HG03442 (cell line): ENCODE data around the gene VPS37D.
A peak's percentile ranks its signal among the peaks of the same experiment; 100 is the strongest.
"Not testable (repeated sequence)": the region's sequence is repeated elsewhere in the genome, so short reads cannot be mapped to it uniquely, and the experiment has no call there.

Source experiments
- ATAC-seq: cut with Tn5 transposase; IDR thresholded peaks from one replicate; pipeline ENCODE4 v1.9.1; 2021; ENCODE audit warnings: mild to moderate bottlenecking, moderate library complexity; ENCODE audit not compliant: unreplicated experiment

Gene VPS37D

DNA sequence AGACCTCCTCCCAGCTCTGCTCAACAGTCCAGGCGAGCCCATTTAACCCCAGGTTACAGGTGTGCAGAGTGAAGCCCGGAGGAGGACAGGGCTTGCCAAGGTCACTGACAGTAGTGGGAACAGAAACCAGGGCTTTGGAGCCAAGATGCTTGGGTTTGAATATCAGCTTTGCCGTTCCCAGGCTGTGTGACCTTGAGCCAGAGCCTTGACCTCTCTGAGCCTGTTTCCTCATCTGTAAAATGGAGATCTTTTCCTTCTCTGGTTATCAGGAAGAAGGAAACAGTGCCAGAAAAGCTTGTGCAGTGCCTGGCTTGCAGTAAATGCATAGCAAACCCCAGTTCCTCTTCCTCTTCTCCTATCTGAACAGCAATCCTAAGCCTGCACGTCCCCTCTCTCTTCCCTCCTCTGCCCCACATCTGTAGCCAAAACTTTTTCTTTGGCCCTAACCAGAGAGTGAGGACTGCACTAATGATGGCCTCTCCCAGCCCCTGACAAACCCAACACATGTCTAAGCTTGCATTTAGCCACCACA lies 21.9 kb upstream of the VPS37D start:
- ATAC-seq, result no peak

DNA sequence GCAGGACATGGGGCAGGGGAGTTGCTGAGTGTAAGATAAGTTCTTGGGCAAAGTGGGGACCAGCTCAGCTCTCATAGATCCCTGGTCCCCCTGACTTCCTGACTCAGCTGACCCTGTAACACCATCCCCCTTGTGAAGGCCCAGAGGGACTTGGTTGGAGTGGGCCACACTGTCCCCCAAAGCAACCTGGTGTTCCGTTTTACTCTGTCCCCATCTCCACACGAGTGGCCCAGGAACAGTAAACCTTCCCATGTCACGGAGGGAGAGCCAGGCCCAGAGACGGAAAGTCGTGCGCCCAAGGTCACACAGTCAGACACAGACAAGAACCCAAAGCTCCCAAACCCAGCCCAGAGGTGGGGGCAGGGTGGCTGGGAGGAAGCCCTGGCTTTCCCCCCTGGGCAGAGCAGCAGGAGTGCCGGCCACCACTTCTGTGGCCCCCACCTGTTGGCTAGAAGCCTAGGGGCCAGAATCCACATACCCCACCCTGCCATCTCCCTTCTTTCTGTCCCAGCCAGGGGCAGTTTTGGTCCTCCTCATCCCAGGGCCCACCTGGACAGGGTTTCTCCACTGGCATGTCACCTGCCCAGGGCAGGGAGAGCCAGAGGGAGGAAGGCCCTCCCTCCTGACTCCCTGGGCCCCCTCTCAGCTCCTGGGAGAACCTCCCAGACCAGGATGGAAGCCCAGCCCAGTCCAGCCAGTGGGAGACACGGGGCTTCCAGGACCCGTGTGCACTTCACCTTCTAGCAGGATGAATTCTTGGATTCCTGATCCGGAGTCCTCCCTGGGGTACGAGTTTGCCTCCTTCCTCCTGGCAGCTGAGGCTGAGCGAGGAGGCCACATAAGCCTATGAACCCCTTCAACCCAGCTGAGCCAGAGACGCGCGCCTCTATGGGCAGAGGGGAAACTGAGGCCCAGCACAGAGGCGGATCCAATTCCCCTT lies 20.6 kb upstream of the VPS37D start:
- no peak for ATAC-seq

- ATAC-seq, result no peak
Measured at GRCh38 chr7:73647725-73648592, 19.7 kb upstream of the VPS37D start.

- ATAC-seq, result no peak
Measured at GRCh38 chr7:73648593-73649332, 18.9 kb upstream of the VPS37D start.

DNA sequence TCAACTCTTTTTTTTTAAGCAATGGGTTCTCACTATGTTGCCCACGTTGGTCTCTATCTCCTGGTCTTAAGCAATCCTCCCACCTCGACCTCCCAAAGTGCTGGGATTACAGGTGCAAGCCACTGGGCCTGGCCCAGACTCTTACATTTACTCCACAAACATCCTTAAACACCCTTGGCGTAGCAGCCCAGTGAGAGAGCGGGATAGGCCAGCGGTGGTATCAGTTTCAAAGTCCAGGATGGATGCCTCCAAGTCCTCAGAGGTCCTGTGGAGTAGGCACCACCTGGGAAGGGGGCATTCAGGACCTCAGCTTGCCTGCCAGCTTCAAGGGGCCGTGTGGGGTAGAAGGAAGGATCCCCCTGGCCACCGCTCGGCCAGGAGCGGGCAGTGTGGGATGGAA lies 18.1 kb upstream of the VPS37D start:
- ATAC-seq, result no peak

- ATAC-seq, result no peak
Measured at GRCh38 chr7:73650524-73650923, 17.1 kb upstream of the VPS37D start.

DNA sequence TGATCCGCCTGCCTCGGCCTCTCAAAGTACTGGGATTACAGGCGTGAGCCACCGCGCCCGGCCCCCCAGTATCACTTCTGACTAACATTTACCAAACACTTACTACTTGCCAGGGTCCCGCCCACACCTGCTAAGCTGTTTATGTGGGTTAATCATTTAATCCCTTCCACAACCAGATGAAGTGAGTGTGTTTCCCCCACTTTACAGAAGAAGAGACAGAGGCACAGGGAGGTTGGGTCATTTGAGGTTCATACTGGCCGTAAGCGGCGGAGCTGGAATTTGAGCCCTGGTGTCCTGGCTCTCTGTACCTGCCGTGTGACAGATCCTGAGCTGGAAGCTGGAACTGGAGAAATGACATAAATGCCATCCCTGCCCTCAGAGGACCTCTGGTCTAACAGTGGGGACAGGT lies 15.1 kb upstream of the VPS37D start:
- no peak for ATAC-seq

- not testable (repeated sequence) for ATAC-seq
Measured at GRCh38 chr7:73655309-73655708, 12.3 kb upstream of the VPS37D start.

GRCh38 chr7:73659983-73660382 lies 7.6 kb upstream of the VPS37D start:
- no peak for ATAC-seq

DNA sequence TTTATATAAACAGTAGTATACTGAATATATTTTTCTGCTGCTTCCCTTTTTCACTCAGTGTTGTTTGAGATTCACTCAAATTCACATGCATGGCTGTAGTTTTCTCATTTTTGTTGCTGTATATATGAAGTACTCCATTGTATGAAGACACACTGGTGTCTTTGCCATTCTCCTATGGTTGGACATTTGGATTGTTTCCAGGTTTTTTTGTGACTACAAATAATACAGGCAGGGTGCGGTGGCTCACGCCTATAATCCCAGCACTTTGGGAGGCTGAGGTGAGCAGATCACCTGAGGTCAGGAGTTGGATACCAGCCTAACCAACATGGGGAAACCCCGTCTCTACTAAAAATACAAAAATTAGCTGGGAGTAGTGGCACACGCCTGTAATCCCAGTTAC lies 7.0 kb upstream of the VPS37D start:
- ATAC-seq, result not testable (repeated sequence)

- ATAC-seq, result no peak
Measured at GRCh38 chr7:73663033-73663432, 4.6 kb upstream of the VPS37D start.

GRCh38 chr7:73668103-73668885 lies 663 bp downstream of the VPS37D start:
- peak; percentile 16 for ATAC-seq

DNA sequence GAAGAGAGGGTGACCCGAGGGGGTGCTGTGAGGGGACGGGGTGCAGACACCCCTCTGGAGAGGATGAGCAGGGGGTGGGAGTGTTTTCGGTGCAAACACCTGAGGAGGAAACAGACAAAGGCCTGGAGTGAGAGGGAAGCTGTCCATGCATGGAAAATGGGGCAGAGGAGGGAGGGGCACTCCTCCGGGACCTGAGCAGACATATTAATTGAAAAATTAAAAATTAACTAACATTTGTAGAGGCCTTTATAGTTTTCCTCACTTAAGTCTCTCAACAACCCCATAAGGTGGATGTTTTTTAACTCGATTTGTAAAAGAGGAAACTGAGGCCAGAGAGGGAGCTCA lies 1.2 kb downstream of the VPS37D start:
- no peak for ATAC-seq

GRCh38 chr7:73669288-73669701 lies 1.7 kb downstream of the VPS37D start:
- no peak for ATAC-seq

DNA sequence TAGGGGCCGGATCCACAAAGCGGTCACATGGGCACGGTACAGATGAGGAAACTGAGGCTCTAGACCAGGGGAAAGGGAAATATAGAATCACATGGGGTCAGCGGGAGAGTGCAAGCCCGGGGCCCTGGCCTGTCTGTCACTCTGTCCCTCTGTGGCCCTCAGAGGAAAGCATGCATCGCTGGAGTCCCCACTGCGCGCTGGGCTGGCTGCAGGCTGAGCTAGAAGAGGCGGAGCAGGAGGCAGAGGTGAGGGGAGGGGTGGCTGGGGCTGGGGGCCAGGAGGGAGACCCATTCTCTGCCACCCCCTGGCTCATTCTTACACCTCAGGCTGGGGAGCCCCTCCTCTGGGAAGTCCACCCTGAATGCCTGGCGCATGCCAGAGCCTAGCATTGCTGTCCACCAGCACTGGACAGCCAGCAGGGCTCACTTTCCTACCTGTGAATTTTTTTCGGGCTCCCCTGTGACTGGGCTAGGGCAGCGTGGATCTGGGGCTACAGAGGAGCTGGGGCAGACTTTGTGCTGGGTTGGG lies 2.3 kb downstream of the VPS37D start:
- no peak for ATAC-seq

DNA sequence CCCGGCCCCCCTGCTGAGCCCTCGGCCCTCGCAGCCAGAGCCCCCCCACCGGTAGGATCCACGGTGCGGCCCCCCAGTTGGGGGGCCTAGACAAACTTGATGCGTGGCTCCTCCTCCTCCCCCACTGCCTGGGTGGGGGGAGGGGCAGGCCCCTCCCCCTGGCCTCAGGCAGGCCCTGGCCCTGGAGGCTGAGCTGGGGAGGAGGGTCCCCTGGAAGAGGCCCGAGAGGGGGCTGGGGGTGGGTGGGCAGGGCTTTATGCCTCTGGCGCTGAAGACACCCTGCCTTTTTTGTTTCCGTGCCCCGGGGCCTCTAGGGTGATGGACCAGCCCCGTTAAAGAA lies 3.7 kb downstream of the VPS37D start:
- ATAC-seq, result no peak

- ATAC-seq, result no peak
Measured at GRCh38 chr7:73671857-73672445, 4.3 kb downstream of the VPS37D start.

DNA sequence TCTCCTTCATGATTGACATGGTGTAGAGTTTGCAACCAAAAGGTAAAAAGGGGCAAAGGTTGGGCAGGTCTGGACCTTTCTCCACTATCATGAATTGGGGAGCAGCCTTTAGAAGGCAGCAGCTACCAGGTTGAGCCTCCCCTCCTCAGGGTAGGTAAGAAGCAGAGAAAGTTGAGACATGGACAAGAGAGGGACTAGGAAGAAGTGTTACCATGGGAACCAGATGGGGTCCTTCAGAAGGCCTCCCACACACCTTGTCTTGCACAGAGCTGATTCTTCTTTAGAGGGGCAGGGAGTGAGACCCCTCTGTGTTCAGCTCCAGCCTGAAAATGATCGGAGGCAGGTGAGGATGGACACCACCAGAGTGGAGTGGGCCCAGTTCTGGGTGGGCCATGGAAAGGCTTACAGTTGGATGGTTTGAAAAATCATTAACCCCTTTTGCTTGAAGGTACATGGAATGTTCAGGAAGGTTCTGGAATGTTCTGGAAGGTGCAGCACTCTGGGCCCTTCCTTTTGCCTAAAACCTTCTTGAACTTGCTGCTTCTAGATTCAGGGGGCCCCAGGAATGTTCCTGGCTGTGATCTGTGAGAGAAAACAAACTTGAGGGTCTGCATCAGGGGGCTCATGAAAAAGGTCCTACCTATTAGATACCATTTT lies 7.0 kb downstream of the VPS37D start:
- no peak for ATAC-seq

- not testable (repeated sequence) for ATAC-seq
Measured at GRCh38 chr7:73676062-73676461, 8.4 kb downstream of the VPS37D start.
